ENCODE measurements around the gene CLSTN2. TPM values are rescaled to one million over a fixed set of nuclear protein-coding genes. Genes with fewer than 3 reads are reported as not detected.

The CLSTN2 gene
- total RNA-seq, 1 donor from 2014 or later = 80.9 TPM

- H3K27me3 Mint-ChIP-seq (ENCODE audit: low read depth, unreplicated experiment) = peaks cover 4% of the 10 kb centered on the region
- FAIRE-seq = no peak
- H3K27ac ChIP-seq (ENCODE audit: low read depth, low read length) = no peak overlapping the region
These were observed 660.3 kb downstream of the CLSTN2 start for GRCh38 chr3:140595295-140595694.

GRCh38 chr3:140597364-140597763 is 662.4 kb downstream of the CLSTN2 start:
- no peak overlapping the region for H3K27ac ChIP-seq (ENCODE audit: low read depth, low read length)
- no peaks in the 10 kb centered on the region for H3K4me1 ChIP-seq (ENCODE audit: insufficient read depth, low read length)
- H2AFZ ChIP-seq (ENCODE audit: low read depth, low read length) = no peak overlapping the region
- DNase-seq (ENCODE audit: low read depth) = no peak
- Mint-ChIP-seq H3K27me3 (ENCODE audit: low read depth, unreplicated experiment) (peaks cover 4% of the 10 kb centered on the region), H3K9me3 (ENCODE audit: unreplicated experiment) (peaks cover 1% of the 10 kb centered on the region), H3K36me3 (ENCODE audit: low read depth, unreplicated experiment) (no peaks in the 10 kb centered on the region), H3K4me3 (ENCODE audit: unreplicated experiment) (no peak overlapping the region), H3K4me1 (ENCODE audit: low read depth, unreplicated experiment) (peaks cover 3% of the 10 kb centered on the region), H3K27ac (ENCODE audit: unreplicated experiment) (no peak overlapping the region)
- H3K4me2 ChIP-seq (ENCODE audit: low read length) = no peak overlapping the region
- FAIRE-seq = no peak
- no peaks in the 10 kb centered on the region for H3K36me3 ChIP-seq (ENCODE audit: insufficient read depth, low read length)
- no peak overlapping the region for H3K9ac ChIP-seq (ENCODE audit: low read length)
- no peak overlapping the region for H3K4me3 ChIP-seq (ENCODE audit: insufficient read depth, low read depth, low read length)
- TF ChIP-seq EZH2 (IDR thresholded peaks at IDR 0.05; ENCODE audit: insufficient read depth, low read length) (no peak), CTCF (IDR thresholded peaks at IDR 0.05; ENCODE audit: insufficient read depth, low read depth, low read length) (no peak)
- no peaks in the 10 kb centered on the region for H3K27me3 ChIP-seq (ENCODE audit: insufficient read depth, low read length)
- no peaks in the 10 kb centered on the region for H3K9me3 ChIP-seq (ENCODE audit: insufficient read depth, low read depth, low read length)
- no peaks in the 10 kb centered on the region for H3K79me2 ChIP-seq (ENCODE audit: insufficient read depth, low read length)
- H4K20me1 ChIP-seq (ENCODE audit: insufficient read depth, low read length) = no peaks in the 10 kb centered on the region

More at GRCh38 chr3:140595295-140595694, 660.3 kb downstream of the CLSTN2 start:
- peak; percentile 57 for DNase-seq (ENCODE audit: low read depth)
- Mint-ChIP-seq H3K4me1 (ENCODE audit: low read depth, unreplicated experiment) (no peaks in the 10 kb centered on the region), H3K27ac (ENCODE audit: unreplicated experiment) (no peak overlapping the region), H3K4me3 (ENCODE audit: unreplicated experiment) (no peak overlapping the region), H3K36me3 (ENCODE audit: low read depth, unreplicated experiment) (no peaks in the 10 kb centered on the region), H3K9me3 (ENCODE audit: unreplicated experiment) (peaks cover 1% of the 10 kb centered on the region)
- Histone ChIP-seq H3K4me2 (ENCODE audit: low read length) (no peak overlapping the region), H3K27me3 (ENCODE audit: insufficient read depth, low read length) (no peaks in the 10 kb centered on the region), H2AFZ (ENCODE audit: low read depth, low read length) (no peak overlapping the region), H3K4me1 (ENCODE audit: insufficient read depth, low read length) (no peaks in the 10 kb centered on the region), H4K20me1 (ENCODE audit: insufficient read depth, low read length) (no peaks in the 10 kb centered on the region), H3K9me3 (ENCODE audit: insufficient read depth, low read depth, low read length) (no peaks in the 10 kb centered on the region), H3K9ac (ENCODE audit: low read length) (no peak overlapping the region), H3K79me2 (ENCODE audit: insufficient read depth, low read length) (no peaks in the 10 kb centered on the region), H3K36me3 (ENCODE audit: insufficient read depth, low read length) (no peaks in the 10 kb centered on the region), H3K4me3 (ENCODE audit: insufficient read depth, low read depth, low read length) (no peak overlapping the region)
- TF ChIP-seq CTCF (IDR thresholded peaks at IDR 0.05; ENCODE audit: insufficient read depth, low read depth, low read length) (no peak), EZH2 (IDR thresholded peaks at IDR 0.05; ENCODE audit: insufficient read depth, low read length) (no peak)

GRCh38 chr3:140597792-140598191 is 662.8 kb downstream of the CLSTN2 start:
- Mint-ChIP-seq H3K36me3 (ENCODE audit: low read depth, unreplicated experiment) (no peaks in the 10 kb centered on the region), H3K4me1 (ENCODE audit: low read depth, unreplicated experiment) (peaks cover 5% of the 10 kb centered on the region), H3K27ac (ENCODE audit: unreplicated experiment) (no peak overlapping the region), H3K4me3 (ENCODE audit: unreplicated experiment) (no peak overlapping the region), H3K27me3 (ENCODE audit: low read depth, unreplicated experiment) (peaks cover 4% of the 10 kb centered on the region), H3K9me3 (ENCODE audit: unreplicated experiment) (peaks cover under 1% of the 10 kb centered on the region)
- H3K4me3 ChIP-seq (ENCODE audit: insufficient read depth, low read depth, low read length) = no peak overlapping the region
- no peak overlapping the region for H2AFZ ChIP-seq (ENCODE audit: low read depth, low read length)
- no peaks in the 10 kb centered on the region for H3K4me1 ChIP-seq (ENCODE audit: insufficient read depth, low read length)
- no peak overlapping the region for H3K9ac ChIP-seq (ENCODE audit: low read length)
- H3K27me3 ChIP-seq (ENCODE audit: insufficient read depth, low read length) = no peaks in the 10 kb centered on the region
- no peak for TF ChIP-seq EZH2 (IDR thresholded peaks at IDR 0.05; ENCODE audit: insufficient read depth, low read length)
- TF ChIP-seq CTCF (IDR thresholded peaks at IDR 0.05; ENCODE audit: insufficient read depth, low read depth, low read length) = no peak
- no peaks in the 10 kb centered on the region for H4K20me1 ChIP-seq (ENCODE audit: insufficient read depth, low read length)
- H3K4me2 ChIP-seq (ENCODE audit: low read length) = no peak overlapping the region
- H3K27ac ChIP-seq (ENCODE audit: low read depth, low read length) = no peak overlapping the region
- H3K36me3 ChIP-seq (ENCODE audit: insufficient read depth, low read length) = no peaks in the 10 kb centered on the region
- DNase-seq (ENCODE audit: low read depth) = no peak
- no peaks in the 10 kb centered on the region for H3K79me2 ChIP-seq (ENCODE audit: insufficient read depth, low read length)
- H3K9me3 ChIP-seq (ENCODE audit: insufficient read depth, low read depth, low read length) = no peaks in the 10 kb centered on the region
- no peak for FAIRE-seq
